Stimulated activated naive CD8-positive, alpha-beta T cell treated with anti-CD3 and anti-CD28 coated beads, Interleukin-15, Interleukin-2, amounts not matched to agents 100 ng/mL and 50 ng/mL, for 24 hours (primary cell): ENCODE results near the gene TIAM2.
"Not testable (repeated sequence)": the region's sequence is repeated elsewhere in the genome, so short reads cannot be mapped to it uniquely, and the experiment has no call there.

Experiments used
- H3K27ac Mint-ChIP-seq: one replicate; pipeline ENCODE4 v1.8.0; 2021; ENCODE audit warnings: mild to moderate bottlenecking, mixed read lengths
- H3K27me3 Mint-ChIP-seq: one replicate; pipeline ENCODE4 v1.8.0; 2021; ENCODE audit warnings: mixed read lengths
- H3K36me3 Mint-ChIP-seq: one replicate; pipeline ENCODE4 v1.8.0; 2021; ENCODE audit warnings: low read depth, mixed read lengths
- H3K4me1 Mint-ChIP-seq: one replicate; pipeline ENCODE4 v1.8.0; 2021; ENCODE audit warnings: low read depth, mixed read lengths
- H3K4me3 Mint-ChIP-seq: one replicate; pipeline ENCODE4 v1.8.0; 2021; ENCODE audit warnings: mild to moderate bottlenecking, mixed read lengths
- H3K9me3 Mint-ChIP-seq: one replicate; pipeline ENCODE4 v1.8.0; 2021; ENCODE audit warnings: mixed read lengths

The TIAM2 gene

DNA sequence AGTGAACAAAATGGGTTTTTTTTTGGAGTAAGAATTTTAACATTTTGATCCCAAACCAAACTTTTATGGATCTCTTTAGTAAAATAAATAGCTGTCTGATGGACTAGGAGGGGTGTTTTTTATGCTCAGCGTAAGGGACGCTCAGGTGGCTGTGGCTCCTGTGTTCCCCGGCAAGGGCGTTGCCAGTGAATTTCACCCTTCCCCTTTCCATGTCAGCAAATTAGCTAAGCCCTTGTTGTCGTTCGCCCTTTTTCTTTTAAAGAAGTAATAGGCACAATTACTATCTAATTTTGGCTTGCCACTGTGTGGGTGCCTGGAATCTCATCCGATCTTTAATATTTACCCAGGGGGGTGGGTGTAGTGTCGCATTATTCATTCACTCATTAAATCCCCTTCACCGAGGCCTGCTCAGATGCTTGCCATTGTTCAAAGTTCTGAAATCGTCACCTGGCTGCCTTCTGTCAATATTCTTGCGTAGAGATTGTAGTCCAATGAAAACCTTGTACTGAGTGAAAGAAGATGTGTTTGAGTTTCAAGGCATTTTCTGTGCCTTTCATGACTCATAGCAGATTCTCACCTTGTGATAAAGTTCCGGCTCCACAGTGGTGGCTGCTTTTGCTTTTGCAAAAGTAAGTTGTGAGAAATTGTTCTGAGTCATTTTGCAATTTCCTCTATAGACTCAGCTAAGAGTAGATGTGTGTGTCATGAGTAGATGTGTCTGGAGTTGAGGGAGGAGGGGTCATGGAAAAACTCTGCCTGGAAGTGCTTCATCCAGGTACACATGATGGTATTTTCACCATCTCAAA, 228.7 kb downstream of the TIAM2 start:
- Mint-ChIP-seq H3K36me3 (peaks cover 2% of the 10 kb centered on the region), H3K27me3 (peaks cover 3% of the 10 kb centered on the region), H3K27ac (peak overlapping the region; percentile 83), H3K4me3 (peak overlapping the region; percentile 47), H3K9me3 (no peaks in the 10 kb centered on the region), H3K4me1 (peaks cover 23% of the 10 kb centered on the region)

DNA sequence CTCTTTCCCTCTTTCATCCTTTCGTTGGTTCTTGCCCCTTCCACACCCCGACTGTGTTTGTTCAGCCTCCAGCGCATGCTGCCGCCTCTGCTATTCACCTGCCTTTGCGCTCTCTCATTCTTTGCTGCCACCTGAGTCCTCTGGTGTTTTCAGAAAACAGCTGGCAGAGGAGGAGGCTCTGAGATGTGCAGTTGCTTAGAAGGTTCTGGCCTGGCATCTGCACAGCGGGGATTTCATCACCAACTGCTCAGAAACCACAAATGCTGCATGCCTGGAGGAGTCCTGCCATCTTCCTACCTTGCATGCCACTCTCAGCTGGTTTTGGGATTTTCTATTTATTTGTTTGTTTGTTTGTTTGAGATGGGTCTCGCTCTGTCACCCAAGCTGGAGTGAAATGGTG, 229.5 kb downstream of the TIAM2 start:
- Mint-ChIP-seq H3K36me3 (peaks cover 8% of the 10 kb centered on the region), H3K4me3 (no peak overlapping the region), H3K27ac (peak overlapping the region; percentile 83), H3K9me3 (peaks cover 2% of the 10 kb centered on the region), H3K4me1 (peaks cover 23% of the 10 kb centered on the region), H3K27me3 (no peaks in the 10 kb centered on the region)

DNA sequence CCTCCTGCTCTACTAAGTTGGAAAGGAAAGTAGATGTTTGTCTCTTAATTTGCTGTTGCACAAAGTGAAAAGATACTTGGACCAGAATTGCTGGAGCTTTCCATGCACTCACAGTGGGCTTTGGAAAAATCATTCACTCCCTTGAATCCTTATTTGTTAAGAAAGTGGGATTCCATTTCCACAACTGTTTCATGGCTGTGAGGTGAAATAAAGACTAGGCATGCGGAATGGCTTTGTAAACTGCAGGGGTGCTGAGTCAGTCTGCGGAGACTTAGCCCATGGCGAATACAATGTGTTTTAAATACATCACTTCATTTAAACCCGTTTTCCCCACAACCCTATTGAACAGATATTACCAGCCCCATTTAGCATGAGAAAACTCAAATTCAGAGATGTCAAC, 231.9 kb downstream of the TIAM2 start:
- Mint-ChIP-seq H3K4me1 (peaks cover 23% of the 10 kb centered on the region), H3K9me3 (peaks cover 3% of the 10 kb centered on the region), H3K27me3 (no peaks in the 10 kb centered on the region)

DNA sequence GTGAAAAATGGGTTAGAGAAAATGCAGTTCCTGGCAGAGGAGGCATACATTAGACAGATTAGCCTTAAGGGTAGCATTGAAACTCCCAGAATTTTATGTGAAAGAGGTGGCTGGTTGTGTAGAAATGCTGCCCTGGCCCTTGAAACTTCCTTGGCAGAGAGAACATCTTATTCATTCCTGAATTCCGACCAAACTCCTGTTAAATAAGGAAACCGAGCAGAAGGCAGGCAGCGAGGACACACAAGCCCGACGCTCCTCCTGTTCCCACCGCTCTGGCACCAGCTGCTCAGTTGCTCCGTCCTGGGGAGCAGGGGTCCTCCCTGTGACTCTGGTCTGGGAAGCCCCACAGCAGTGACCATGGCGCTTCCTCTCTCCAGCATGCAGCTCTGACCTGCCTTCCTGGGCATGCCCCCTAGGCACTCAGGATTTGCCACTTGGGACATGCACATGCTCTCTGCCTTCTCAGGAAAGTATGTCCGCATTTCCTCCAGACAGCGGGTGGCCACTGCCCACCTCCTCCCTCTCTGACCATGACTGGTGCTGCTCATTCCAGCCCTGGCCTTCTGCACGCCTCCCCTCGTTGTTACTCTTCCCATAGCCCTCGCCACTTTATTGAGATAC, 233.5 kb downstream of the TIAM2 start:
- Mint-ChIP-seq H3K9me3 (peaks cover 3% of the 10 kb centered on the region), H3K27me3 (no peaks in the 10 kb centered on the region), H3K4me3 (no peak overlapping the region), H3K4me1 (peaks cover 17% of the 10 kb centered on the region), H3K36me3 (peaks cover 15% of the 10 kb centered on the region), H3K27ac (no peak overlapping the region)

More for the DNA sequence above, 231.9 kb downstream of the TIAM2 start:
- Mint-ChIP-seq H3K4me3 (no peak overlapping the region), H3K36me3 (peaks cover 15% of the 10 kb centered on the region), H3K27ac (no peak overlapping the region)

DNA sequence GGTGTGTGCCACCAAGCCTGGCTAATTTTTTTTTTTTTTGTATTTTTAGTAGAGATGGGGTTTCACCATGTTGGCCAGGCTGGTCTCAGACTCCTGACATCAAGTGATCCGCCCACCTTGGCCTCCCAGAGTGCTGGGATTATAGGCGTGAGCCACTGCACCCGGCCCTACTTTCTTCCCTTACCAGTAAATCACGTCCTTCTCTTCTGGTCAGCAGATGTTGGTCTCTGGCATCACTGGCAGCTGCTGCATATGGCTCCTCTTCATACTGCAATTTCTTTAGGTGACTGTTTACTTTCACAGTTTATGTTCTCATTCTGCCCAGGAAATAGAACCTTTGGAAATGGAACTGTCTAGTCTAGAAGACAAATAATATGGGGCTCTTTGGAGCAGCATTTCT, 235.9 kb downstream of the TIAM2 start:
- H3K27ac Mint-ChIP-seq, H3K4me1 Mint-ChIP-seq, H3K27me3 Mint-ChIP-seq, H3K9me3 Mint-ChIP-seq, H3K4me3 Mint-ChIP-seq: not testable (repeated sequence)
- peaks cover 15% of the 10 kb centered on the region for H3K36me3 Mint-ChIP-seq

DNA sequence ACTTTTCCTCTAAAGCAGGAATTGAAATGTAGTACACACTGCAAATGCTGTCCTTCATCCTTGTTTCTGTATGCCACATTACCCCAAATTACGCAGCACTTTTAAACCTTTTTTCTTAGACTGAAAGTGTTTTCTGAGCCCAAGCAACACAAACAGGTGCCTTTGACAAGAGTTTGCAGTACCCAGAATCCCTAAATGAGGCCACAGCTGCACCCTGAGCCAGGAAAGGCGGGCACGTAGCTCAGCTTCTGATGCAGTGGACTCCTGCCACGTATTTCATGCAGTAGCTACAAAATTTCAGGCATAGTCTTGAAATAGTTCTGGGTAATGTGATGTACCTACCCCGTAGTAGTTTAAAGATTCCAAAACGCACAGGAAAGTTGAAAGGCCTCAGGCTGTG, 237.7 kb downstream of the TIAM2 start:
- Mint-ChIP-seq H3K27me3 (peaks cover 3% of the 10 kb centered on the region), H3K9me3 (peaks cover 3% of the 10 kb centered on the region), H3K4me3 (no peak overlapping the region), H3K4me1 (no peaks in the 10 kb centered on the region), H3K36me3 (peaks cover 21% of the 10 kb centered on the region), H3K27ac (no peak overlapping the region)

DNA sequence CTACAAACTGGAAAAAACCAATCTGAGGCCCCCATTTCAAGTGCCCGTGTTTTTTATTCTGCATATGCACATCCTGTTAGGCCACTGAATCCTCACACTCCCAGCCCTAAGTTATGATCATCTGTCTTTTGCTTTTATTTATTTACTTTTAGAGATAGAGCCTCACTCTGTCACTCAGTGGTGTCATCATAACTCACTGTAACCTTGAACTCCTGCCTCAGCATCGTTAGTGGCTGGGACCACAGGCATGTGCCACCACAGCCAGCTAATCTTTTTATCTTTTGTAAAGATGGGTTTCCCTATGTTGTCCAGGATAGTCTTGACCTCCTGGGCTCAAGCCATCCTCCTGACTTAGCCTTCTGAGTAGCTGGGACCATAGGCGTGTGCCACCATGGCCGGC, 239.1 kb downstream of the TIAM2 start:
- H3K36me3 Mint-ChIP-seq: peaks cover 28% of the 10 kb centered on the region
- no peak overlapping the region for H3K4me3 Mint-ChIP-seq
- H3K27me3 Mint-ChIP-seq: peaks cover 11% of the 10 kb centered on the region
- no peak overlapping the region for H3K27ac Mint-ChIP-seq
- no peaks in the 10 kb centered on the region for H3K4me1 Mint-ChIP-seq
- H3K9me3 Mint-ChIP-seq: peaks cover 14% of the 10 kb centered on the region

DNA sequence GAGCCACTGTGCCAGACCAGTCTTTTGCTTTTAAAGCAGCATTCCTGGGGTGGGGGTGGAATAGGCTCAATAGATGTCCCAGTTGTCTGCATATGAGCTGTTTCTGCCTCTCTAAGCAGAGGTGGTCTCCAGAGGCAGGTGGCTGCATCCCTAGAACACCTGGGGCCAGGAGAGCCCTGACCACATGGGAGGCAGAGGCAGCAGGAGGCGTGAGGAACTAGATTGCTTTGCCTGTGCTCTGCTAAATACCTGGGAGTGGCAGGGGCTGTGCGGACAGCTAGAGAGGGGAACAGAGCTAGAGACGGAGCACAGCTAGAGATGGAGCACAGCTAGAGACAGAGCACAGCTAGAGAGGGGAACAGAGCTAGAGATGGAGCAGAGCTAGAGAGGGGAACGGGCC, 239.6 kb downstream of the TIAM2 start:
- Mint-ChIP-seq H3K4me3 (no peak overlapping the region), H3K4me1 (no peaks in the 10 kb centered on the region), H3K27me3 (peaks cover 11% of the 10 kb centered on the region), H3K9me3 (peaks cover 12% of the 10 kb centered on the region), H3K36me3 (peaks cover 24% of the 10 kb centered on the region), H3K27ac (no peak overlapping the region)

DNA sequence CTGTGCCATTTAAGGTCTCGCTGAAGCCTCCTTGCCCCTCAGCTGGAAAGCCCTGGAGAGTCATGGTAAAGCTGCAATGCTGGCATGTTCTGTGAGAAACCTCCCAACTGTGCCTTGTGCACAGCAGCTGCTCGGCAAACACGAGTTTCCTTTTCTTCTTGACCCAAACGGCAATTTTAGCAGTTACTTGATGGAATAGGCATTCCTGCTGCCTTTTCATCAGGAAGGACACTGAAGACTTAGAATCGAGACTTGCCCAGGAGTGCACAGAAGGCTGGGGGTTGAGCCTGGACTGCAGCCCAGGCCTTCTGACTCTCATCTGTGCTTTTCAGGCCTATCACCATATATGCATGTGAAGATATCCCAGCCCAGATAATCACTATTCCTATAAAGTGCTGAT, 240.0 kb downstream of the TIAM2 start:
- Mint-ChIP-seq H3K4me1 (no peaks in the 10 kb centered on the region), H3K9me3 (peaks cover 11% of the 10 kb centered on the region), H3K4me3 (no peak overlapping the region)

DNA sequence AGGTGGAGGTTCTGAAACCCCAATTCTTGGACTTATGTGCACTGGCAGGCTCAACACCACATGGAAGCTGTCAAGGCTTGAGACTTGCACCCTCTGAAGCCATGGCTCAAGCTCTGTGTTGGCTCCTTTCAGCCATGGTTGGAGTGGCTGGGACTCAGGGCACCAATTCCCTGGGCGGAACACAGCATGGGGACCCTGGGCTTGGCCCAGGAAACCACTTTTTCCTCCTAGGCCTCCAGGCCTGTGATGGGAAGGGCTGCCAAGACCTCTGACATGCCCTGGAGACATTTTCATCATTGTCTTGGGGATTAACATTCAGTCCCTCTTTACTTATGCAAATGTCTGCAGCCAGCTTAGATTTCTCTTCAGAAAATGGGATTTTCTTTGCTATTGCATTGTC, 242.5 kb downstream of the TIAM2 start:
- no peaks in the 10 kb centered on the region for H3K4me1 Mint-ChIP-seq
- peaks cover 11% of the 10 kb centered on the region for H3K27me3 Mint-ChIP-seq
- H3K9me3 Mint-ChIP-seq: peaks cover 11% of the 10 kb centered on the region
- peaks cover 23% of the 10 kb centered on the region for H3K36me3 Mint-ChIP-seq
- H3K4me3 Mint-ChIP-seq: no peak overlapping the region
- no peak overlapping the region for H3K27ac Mint-ChIP-seq

More for the DNA sequence above, 240.0 kb downstream of the TIAM2 start:
- H3K27ac Mint-ChIP-seq: no peak overlapping the region
- H3K27me3 Mint-ChIP-seq: peaks cover 11% of the 10 kb centered on the region
- peaks cover 20% of the 10 kb centered on the region for H3K36me3 Mint-ChIP-seq

DNA sequence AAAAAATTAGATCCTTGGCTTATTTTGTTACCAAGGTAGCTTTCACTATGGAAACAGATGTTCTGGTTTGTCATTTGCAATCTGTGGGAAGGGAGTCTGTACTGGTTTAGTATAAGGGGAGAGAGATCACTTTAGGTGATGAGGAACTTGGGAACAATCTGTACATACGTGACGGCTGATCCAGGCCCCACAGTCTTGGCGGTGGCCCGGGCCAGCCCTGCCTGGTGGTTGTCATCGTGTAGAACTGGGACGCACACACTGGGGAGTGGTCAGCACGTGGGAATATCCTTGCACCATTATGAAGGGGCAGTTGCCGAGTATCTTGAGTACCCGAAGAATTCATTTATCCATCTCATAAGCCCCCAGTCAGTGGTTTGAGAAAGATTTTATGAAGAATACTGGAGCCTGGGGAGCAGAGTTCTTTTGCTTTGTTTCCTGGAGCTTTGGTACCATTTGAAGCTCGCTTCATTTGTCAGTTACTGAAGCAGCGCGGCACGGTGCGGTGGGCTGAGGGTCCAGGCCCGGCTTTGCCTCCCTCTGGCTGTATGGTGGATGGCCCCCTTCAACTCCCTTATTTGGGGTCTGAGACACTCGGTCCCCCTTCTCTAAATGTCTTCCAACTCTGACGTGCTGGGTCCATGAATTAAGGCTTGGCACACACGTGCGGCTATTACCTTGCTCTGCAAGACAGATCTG, 245.9 kb downstream of the TIAM2 start:
- Mint-ChIP-seq H3K9me3 (peaks cover 11% of the 10 kb centered on the region), H3K4me3 (no peak overlapping the region), H3K4me1 (no peaks in the 10 kb centered on the region), H3K27me3 (peaks cover 8% of the 10 kb centered on the region), H3K27ac (no peak overlapping the region), H3K36me3 (peaks cover 32% of the 10 kb centered on the region)

DNA sequence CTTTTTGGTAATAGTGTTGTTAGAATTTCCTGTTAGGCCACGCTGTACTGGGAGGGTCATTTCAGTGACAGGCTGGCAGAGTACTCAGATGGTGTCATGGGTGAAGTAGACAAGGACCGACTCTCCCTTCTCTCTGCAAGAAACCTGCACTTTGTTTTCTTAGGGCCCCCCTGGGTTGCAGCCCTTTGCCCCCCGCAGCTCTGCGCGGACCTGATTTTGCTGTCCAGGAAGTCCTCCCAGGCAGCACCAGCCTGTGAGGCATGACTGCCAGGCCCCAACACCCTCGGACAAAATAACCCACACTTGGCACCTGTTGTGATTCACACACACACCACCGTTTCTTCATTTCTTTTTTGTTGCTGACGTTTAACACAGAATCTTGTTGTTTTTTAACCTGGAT, 246.9 kb downstream of the TIAM2 start:
- H3K36me3 Mint-ChIP-seq: peaks cover 37% of the 10 kb centered on the region
- H3K27me3 Mint-ChIP-seq: peaks cover 8% of the 10 kb centered on the region
- H3K4me1 Mint-ChIP-seq: no peaks in the 10 kb centered on the region
- no peak overlapping the region for H3K4me3 Mint-ChIP-seq
- H3K9me3 Mint-ChIP-seq: peaks cover 11% of the 10 kb centered on the region
- H3K27ac Mint-ChIP-seq: no peak overlapping the region

DNA sequence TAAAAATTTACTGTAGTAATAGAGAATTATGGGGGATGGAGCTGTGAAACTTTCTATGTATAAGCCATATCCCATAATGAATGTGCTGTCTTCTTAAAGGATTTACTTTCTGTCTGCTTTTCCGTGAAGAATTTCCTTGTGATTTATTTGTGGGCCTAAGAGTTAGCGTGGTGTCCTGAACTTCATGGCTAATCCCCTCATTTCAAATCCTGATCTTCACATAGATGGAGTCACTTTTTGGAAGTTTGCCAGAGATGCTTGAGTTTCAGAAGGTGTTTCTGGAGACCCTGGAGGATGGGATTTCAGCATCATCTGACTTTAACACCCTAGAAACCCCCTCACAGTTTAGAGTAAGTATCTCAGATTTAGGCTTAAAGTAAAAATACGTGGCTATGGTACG, 249.3 kb downstream of the TIAM2 start:
- no peaks in the 10 kb centered on the region for H3K9me3 Mint-ChIP-seq
- H3K27me3 Mint-ChIP-seq: no peaks in the 10 kb centered on the region
- no peak overlapping the region for H3K4me3 Mint-ChIP-seq
- no peaks in the 10 kb centered on the region for H3K4me1 Mint-ChIP-seq
- H3K36me3 Mint-ChIP-seq: peaks cover 31% of the 10 kb centered on the region
- H3K27ac Mint-ChIP-seq: no peak overlapping the region

DNA sequence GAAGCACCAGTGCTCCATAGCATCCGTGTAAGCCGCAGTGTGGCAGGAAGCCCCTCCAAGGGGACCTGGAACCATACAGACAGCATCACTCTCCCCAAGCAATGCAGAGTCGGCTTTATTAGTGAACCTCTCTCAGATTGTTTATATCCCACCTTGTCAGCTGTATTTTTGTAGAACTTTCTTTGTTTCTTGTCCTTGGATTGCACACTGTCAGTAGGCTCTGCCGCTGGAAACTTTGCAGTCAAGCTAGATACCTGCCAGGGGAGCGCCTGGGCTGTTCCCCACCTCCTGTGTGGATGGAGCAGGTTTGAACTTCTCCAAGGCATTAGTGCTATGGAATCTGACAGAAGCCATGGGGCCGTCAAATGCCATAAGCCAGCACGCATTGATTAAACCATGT, 250.1 kb downstream of the TIAM2 start:
- Mint-ChIP-seq H3K4me1 (no peaks in the 10 kb centered on the region), H3K27me3 (no peaks in the 10 kb centered on the region), H3K4me3 (no peak overlapping the region), H3K27ac (no peak overlapping the region), H3K9me3 (no peaks in the 10 kb centered on the region), H3K36me3 (peaks cover 39% of the 10 kb centered on the region)

DNA sequence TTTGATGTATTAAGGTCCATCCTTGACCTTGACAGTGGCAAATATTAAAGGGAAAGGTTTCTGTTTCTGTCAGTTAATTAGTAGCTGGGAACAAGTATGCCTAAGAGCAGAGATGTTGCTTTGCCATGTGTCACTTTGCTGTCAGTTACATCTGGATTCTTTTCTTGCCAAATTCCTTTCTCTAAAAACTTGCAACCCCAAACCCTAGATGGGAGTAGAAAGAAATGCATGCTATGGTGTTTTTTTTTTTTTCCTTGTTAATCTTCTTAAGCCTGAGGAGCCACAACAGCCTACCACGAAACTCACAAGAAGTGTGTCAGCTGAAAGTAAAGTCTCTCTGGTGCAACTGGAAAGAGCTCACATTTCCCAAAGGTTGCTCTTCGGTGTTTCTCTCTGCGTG, 250.7 kb downstream of the TIAM2 start:
- Mint-ChIP-seq H3K27ac (no peak overlapping the region), H3K27me3 (no peaks in the 10 kb centered on the region), H3K4me1 (no peaks in the 10 kb centered on the region), H3K9me3 (no peaks in the 10 kb centered on the region), H3K4me3 (no peak overlapping the region), H3K36me3 (peaks cover 44% of the 10 kb centered on the region)
